ENCODE measurements around the gene SORBS2. TPM values are rescaled to one million over a fixed set of nuclear protein-coding genes. Genes with fewer than 3 reads are reported as not detected.

The SORBS2 gene
- total RNA-seq, 2 donors from 2014 or later: 7.0 to 13.8 TPM

DNA sequence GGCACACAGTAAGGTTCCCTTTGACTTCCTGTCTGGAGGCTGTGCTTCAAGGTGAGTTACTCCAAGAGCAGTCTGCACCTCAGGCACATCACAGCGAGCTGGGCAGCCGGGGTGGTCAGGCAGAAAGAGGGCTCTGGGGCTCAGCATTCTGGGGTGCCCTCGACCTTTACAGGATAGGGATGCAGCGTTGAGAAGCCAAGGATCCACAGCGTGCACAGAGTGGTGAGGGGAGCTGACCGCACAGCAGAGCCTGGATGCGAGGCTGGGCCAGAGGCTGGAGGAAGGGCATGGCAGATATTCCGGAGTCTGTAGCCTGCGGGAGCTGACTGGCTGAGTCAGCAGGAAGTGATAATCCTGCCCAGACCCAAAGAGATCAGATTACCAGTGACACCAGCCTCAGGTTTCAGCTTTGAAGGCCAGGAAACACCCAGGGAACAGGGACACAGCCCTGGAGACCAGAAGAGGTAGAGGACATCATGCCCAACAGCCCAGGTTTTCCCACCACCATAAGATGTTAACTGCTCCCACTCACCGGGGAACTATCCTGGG is 238.3 kb downstream of the SORBS2 start:
- Mint-ChIP-seq H3K9me3 (peaks cover 3% of the 10 kb centered on the region), H3K27me3 (ENCODE audit: insufficient read depth) (no peaks in the 10 kb centered on the region), H3K36me3 (ENCODE audit: low read depth) (no peaks in the 10 kb centered on the region), H3K27ac (peak overlapping the region; percentile 88), H3K4me3 (no peak overlapping the region), H3K4me1 (peaks cover 8% of the 10 kb centered on the region)
- Histone ChIP-seq H3K9ac (ENCODE audit: extremely low read depth, low read length, poor library complexity, severe bottlenecking) (no peak overlapping the region), H3K4me1 (ENCODE audit: control insufficient read depth, insufficient read depth, low read length) (no peaks in the 10 kb centered on the region), H3K27me3 (ENCODE audit: control insufficient read depth, insufficient read depth, low read length, poor library complexity, severe bottlenecking) (no peaks in the 10 kb centered on the region), H3K4me3 (ENCODE audit: low read length) (no peak overlapping the region), H3K36me3 (ENCODE audit: control insufficient read depth, insufficient read depth, low read length) (no peaks in the 10 kb centered on the region), H3K9me3 (ENCODE audit: control insufficient read depth, low read length) (peaks cover 4% of the 10 kb centered on the region), H3K27ac (ENCODE audit: low read depth, low read length) (no peak overlapping the region)
- 39 to 66% methylated on average over 3 to 10 of the region's 10 CpGs for WGBS, 2 experiments (ENCODE audit: insufficient coverage in 1 of 2, insufficient read length in 1 of 2)
- peak; percentile 87 for DNase-seq
- TF ChIP-seq, protein P1, sequence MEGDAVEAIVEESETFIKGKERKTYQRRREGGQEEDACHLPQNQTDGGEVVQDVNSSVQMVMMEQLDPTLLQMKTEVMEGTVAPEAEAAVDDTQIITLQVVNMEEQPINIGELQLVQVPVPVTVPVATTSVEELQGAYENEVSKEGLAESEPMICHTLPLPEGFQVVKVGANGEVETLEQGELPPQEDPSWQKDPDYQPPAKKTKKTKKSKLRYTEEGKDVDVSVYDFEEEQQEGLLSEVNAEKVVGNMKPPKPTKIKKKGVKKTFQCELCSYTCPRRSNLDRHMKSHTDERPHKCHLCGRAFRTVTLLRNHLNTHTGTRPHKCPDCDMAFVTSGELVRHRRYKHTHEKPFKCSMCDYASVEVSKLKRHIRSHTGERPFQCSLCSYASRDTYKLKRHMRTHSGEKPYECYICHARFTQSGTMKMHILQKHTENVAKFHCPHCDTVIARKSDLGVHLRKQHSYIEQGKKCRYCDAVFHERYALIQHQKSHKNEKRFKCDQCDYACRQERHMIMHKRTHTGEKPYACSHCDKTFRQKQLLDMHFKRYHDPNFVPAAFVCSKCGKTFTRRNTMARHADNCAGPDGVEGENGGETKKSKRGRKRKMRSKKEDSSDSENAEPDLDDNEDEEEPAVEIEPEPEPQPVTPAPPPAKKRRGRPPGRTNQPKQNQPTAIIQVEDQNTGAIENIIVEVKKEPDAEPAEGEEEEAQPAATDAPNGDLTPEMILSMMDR (conservative IDR thresholded peaks at IDR 0.05): no peak

DNA sequence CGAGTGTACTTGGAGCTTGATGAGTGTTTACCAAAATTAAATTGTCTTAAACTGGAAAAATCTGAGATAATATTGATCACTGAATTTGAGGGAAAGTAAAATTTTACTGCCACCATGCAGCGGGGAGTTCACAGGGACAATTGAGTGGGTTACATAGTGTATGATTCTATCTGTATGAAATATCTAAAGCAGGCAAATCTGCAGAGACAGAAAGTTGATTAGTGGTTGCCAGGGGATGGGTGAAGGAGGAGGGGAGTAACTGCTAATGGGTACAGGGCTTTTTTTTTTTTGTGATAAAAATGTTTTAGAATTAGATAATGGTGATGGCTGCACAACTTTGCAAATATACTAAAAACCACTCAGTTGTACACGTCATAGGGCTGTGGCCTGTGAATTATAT is 241.3 kb downstream of the SORBS2 start:
- peaks cover 3% of the 10 kb centered on the region for H3K4me1 ChIP-seq (ENCODE audit: control insufficient read depth, insufficient read depth, low read length)
- peaks cover 14% of the 10 kb centered on the region for H3K4me1 Mint-ChIP-seq
- H3K27ac ChIP-seq (ENCODE audit: low read depth, low read length): no peak overlapping the region
- H3K27ac Mint-ChIP-seq: no peak overlapping the region
- TF ChIP-seq, protein P1 (conservative IDR thresholded peaks at IDR 0.05): no peak
- H3K36me3 Mint-ChIP-seq (ENCODE audit: low read depth): no peaks in the 10 kb centered on the region
- H3K27me3 Mint-ChIP-seq (ENCODE audit: insufficient read depth): no peaks in the 10 kb centered on the region
- no peak overlapping the region for H3K9ac ChIP-seq (ENCODE audit: extremely low read depth, low read length, poor library complexity, severe bottlenecking)
- WGBS, 2 experiments (ENCODE audit: insufficient coverage in 1 of 2, insufficient read length in 1 of 2): 89 to 95% methylated on average over 2 of the region's 3 CpGs
- no peaks in the 10 kb centered on the region for H3K36me3 ChIP-seq (ENCODE audit: control insufficient read depth, insufficient read depth, low read length)
- no peak overlapping the region for H3K4me3 ChIP-seq (ENCODE audit: low read length)
- DNase-seq: no peak
- peaks cover 7% of the 10 kb centered on the region for H3K9me3 Mint-ChIP-seq
- no peak overlapping the region for H3K4me3 Mint-ChIP-seq
- H3K9me3 ChIP-seq (ENCODE audit: control insufficient read depth, low read length): peaks cover 19% of the 10 kb centered on the region
- H3K27me3 ChIP-seq (ENCODE audit: control insufficient read depth, insufficient read depth, low read length, poor library complexity, severe bottlenecking): no peaks in the 10 kb centered on the region

DNA sequence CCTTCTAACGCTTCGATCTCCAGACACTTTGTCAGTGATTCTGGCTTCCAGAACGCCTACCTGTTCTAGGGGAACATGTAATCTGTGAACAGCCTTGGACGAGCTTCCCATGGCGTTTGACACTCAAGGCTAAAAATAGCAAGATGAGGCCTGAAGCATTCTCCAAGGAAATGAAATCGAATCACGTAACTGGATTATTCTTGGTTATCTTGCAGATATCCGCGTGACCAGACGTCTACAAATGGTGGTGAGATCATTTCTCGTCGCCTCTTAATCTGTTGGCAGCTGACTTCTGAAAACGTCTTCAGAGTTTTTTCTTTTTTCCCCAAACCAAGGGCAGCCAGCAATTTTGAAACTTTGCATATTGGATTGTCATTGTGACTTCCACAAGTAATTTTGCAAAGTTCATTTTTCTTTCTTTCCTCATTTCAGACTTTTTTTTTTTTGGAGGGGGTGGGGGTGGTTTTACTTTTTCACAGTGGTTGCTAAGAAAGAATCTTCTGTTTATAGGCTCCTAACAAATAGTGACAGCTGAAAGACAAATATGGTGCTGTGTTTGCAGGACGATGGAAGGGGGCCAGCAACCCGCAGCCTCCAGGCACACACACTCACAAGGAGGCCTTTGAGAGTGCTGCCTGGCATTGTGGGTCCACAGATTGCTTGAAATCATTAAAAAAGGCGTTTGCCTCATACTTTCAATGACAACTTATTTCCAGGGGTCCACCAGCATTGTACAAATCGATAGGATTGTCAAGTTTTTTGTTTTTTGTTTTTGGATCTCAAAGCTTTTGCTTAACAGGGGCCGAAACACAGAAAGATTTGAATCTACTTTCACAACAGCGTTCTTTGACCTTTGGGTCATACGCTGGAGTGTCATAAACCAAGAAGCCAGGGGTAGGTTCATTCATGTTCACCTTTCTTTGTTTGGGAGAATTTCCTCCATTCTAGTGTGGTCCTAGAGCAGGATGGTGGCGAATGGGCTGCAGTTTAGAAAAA is 244.3 kb downstream of the SORBS2 start:
- peak overlapping the region; percentile 4 for H3K4me3 ChIP-seq (ENCODE audit: low read length)
- Mint-ChIP-seq H3K9me3 (peaks cover 14% of the 10 kb centered on the region), H3K4me1 (peaks cover 6% of the 10 kb centered on the region), H3K4me3 (no peak overlapping the region), H3K27ac (no peak overlapping the region), H3K36me3 (ENCODE audit: low read depth) (no peaks in the 10 kb centered on the region), H3K27me3 (ENCODE audit: insufficient read depth) (no peaks in the 10 kb centered on the region)
- H3K27me3 ChIP-seq (ENCODE audit: control insufficient read depth, insufficient read depth, low read length, poor library complexity, severe bottlenecking): no peaks in the 10 kb centered on the region
- no peak overlapping the region for H3K9ac ChIP-seq (ENCODE audit: extremely low read depth, low read length, poor library complexity, severe bottlenecking)
- peaks cover 3% of the 10 kb centered on the region for H3K4me1 ChIP-seq (ENCODE audit: control insufficient read depth, insufficient read depth, low read length)
- WGBS, 2 experiments (ENCODE audit: insufficient coverage in 1 of 2, insufficient read length in 1 of 2): 87 to 92% methylated on average over 20 to 21 of the region's 21 CpGs
- H3K9me3 ChIP-seq (ENCODE audit: control insufficient read depth, low read length): peaks cover 35% of the 10 kb centered on the region
- peak overlapping the region; percentile 72 for H3K27ac ChIP-seq (ENCODE audit: low read depth, low read length)
- no peaks in the 10 kb centered on the region for H3K36me3 ChIP-seq (ENCODE audit: control insufficient read depth, insufficient read depth, low read length)
- DNase-seq: no peak
- TF ChIP-seq, protein P1 (conservative IDR thresholded peaks at IDR 0.05): no peak

All from endodermal cell (in vitro differentiated cells).